ENCODE results near the gene GIPC1. TPM values are rescaled to one million over a fixed set of nuclear protein-coding genes. Genes with fewer than 3 reads are reported as not detected.
A peak's percentile ranks its signal among the peaks of the same experiment; 100 is the strongest.

Gene GIPC1
- total and polyA plus RNA-seq, 9 of the 15 experiments (the other 6 are each of a cell fraction or from before 2014, with no cell fraction given): 0.49 to 54.7 (median 24.8) TPM

GRCh38 chr19:14517840-14518505, 22.0 kb upstream of the GIPC1 start, which contains the start of gene DNAJB1 (continued):
- 0 out of 2 replicates have a peak, but pooled peaks have one; percentile 27 for TF ChIP-seq RERE (CRISPR knock-in tag; IDR thresholded peaks at IDR 0.05; ENCODE audit: borderline replicate concordance)
- TF ChIP-seq PHB (CRISPR knock-in tag; IDR thresholded peaks at IDR 0.05): peak; percentile 90
- no peak for TF ChIP-seq KLF10 (CRISPR knock-in tag; IDR thresholded peaks at IDR 0.05)
- TF ChIP-seq KLF1 (tag; IDR thresholded peaks at IDR 0.05): peak; percentile 71; the same call in 1 of the 2 replicates
- no peak for TF ChIP-seq NFIX (CRISPR knock-in tag; IDR thresholded peaks at IDR 0.05; ENCODE audit: low read depth)
- TF ChIP-seq PURB (CRISPR knock-in tag; IDR thresholded peaks at IDR 0.05; ENCODE audit: low read depth): no peak
- no peak for TF ChIP-seq EHMT2 (IDR thresholded peaks at IDR 0.05)
- TF ChIP-seq GTF2A2 (tag; IDR thresholded peaks at IDR 0.05): peak; percentile 83
- no peak for TF ChIP-seq DIDO1 (tag; IDR thresholded peaks at IDR 0.05; ENCODE audit: low read depth)
- no peak for TF ChIP-seq CUX1 (CRISPR knock-in tag; IDR thresholded peaks at IDR 0.05)
- TF ChIP-seq ESRRA (IDR thresholded peaks at IDR 0.05; ENCODE audit: borderline replicate concordance, low read depth): peak; percentile 41; the same call in 1 of the 2 replicates
- TF ChIP-seq ZHX1 (conservative IDR thresholded peaks at IDR 0.05; ENCODE audit: low read length): no peak

Data from K562 (cell line).